Lower leg skin (tissue), 3 donors: ENCODE data around the gene JAG2.

Source experiments
- CTCF ChIP-seq, 3 donors: fragments of 450-650 bp; IDR thresholded peaks; one replicate each; pipeline ENCODE4 v1.5.1; 2016; ENCODE audit warnings: antibody characterized with exemption in 3 of 3, mild to moderate bottlenecking in 3 of 3, moderate library complexity in 2 of 3
- POLR2A ChIP-seq, 2 donors: fragments of 450-650 bp; IDR thresholded peaks; one replicate each; pipeline ENCODE4 v1.6.1; 2016 to 2017; ENCODE audit warnings: antibody characterized with exemption in 2 of 2, mild to moderate bottlenecking in 1 of 2, moderate library complexity in 1 of 2

GRCh38 chr14:105154476-105154871 is 14.1 kb downstream of the JAG2 start:
- TF ChIP-seq CTCF (IDR thresholded peaks at IDR 0.05) (no peak), POLR2A (IDR thresholded peaks at IDR 0.05) (no peak)
